PC-9 (cell line): ENCODE data around the gene NAA15.
"Not testable (repeated sequence)": the region's sequence is repeated elsewhere in the genome, so short reads cannot be mapped to it uniquely, and the experiment has no call there.

Experiments
- EZH2 ChIP-seq: fragments of 200-600 bp; sonication (generic); IDR thresholded peaks from 2 replicates; pipeline ENCODE4 v1.8.0; 2017; ENCODE audit warnings: antibody characterized with exemption, low read depth
- TF ChIP-seq, protein P1 (sequence below): fragments of 200-600 bp; sonication (generic); conservative IDR thresholded peaks from 2 replicates; pipeline ENCODE4 v1.6.1; 2017; ENCODE audit warnings: mixed run types, antibody characterized with exemption, mild to moderate bottlenecking, moderate library complexity

DNA sequence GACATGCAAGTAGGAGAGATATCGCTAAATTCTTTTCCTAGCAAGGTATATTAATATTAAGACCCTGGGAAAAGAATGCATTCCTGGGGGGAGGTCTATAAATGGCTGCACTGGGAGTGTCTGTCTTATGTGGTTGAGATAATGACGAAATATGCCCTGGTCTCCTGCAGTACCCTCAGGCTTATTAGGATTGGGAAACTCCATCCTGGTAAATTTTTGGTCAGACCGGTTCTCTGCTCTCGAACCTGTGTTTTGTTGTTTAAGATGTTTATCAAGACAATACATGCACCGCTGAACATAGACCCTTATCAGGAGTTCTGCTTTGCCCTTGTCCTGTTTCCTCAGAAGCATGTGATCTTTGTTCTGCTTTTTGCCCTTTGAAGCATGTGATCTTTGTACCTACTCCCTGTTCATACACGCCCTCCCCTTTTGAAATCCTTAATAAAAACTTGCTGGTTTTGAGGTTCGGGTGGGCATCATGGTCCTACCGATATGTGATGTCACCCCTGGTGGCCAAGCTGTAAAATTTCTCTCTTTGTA, 113.4 kb downstream of the NAA15 start:
- TF ChIP-seq, protein P1, sequence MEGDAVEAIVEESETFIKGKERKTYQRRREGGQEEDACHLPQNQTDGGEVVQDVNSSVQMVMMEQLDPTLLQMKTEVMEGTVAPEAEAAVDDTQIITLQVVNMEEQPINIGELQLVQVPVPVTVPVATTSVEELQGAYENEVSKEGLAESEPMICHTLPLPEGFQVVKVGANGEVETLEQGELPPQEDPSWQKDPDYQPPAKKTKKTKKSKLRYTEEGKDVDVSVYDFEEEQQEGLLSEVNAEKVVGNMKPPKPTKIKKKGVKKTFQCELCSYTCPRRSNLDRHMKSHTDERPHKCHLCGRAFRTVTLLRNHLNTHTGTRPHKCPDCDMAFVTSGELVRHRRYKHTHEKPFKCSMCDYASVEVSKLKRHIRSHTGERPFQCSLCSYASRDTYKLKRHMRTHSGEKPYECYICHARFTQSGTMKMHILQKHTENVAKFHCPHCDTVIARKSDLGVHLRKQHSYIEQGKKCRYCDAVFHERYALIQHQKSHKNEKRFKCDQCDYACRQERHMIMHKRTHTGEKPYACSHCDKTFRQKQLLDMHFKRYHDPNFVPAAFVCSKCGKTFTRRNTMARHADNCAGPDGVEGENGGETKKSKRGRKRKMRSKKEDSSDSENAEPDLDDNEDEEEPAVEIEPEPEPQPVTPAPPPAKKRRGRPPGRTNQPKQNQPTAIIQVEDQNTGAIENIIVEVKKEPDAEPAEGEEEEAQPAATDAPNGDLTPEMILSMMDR = not testable (repeated sequence)
- TF ChIP-seq EZH2 = not testable (repeated sequence)
